ENCODE data around the gene WBP1L.

Gene WBP1L

DNA sequence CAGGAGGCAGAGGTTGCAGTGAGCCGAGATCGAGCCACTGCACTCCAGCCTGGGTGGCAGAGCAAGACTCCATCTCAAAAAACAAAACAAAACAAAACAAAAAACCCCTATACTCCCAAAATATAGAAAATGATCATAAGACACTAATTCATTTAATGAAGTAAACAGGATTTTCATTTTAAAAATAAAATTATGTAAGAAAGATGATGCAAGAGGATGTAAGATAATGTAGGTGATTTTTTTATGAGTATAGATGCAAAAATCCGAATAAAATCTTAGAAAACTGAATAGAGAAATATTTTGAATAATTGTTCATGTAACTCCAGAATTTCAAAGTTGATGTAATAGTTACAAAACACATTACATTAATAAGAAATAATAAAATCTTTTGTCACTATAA is 121.9 kb downstream of the WBP1L start:
- Mint-ChIP-seq H3K9me3 (no peaks in the 10 kb centered on the region), H3K4me1 (peaks cover 13% of the 10 kb centered on the region), H3K27ac (no peak overlapping the region), H3K27me3 (peaks cover 19% of the 10 kb centered on the region), H3K4me3 (no peak overlapping the region), H3K36me3 (ENCODE audit: low read depth) (peaks cover 12% of the 10 kb centered on the region)
- no peak for ATAC-seq
- no peak for DNase-seq
